Measurements from ENCODE around the gene FAM221B.

DNA sequence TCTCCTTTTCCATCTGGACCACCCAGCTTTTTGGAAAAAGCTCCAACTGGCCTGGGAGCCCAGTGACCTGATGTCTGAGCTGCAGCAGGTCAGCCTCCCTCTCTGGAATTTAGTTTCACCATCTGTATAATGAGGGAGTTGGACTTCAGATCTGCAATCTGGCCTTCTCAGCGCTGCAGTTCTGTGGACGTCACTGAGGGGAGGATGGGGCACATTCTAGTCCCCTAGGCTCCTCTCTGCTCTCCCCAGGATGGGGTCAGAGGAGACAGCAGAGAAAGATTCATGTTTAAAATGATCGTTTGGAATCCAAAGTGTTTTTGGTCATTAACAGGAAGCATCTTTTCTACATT lies 31.4 kb upstream of the FAM221B start:
- TF ChIP-seq, protein P1, sequence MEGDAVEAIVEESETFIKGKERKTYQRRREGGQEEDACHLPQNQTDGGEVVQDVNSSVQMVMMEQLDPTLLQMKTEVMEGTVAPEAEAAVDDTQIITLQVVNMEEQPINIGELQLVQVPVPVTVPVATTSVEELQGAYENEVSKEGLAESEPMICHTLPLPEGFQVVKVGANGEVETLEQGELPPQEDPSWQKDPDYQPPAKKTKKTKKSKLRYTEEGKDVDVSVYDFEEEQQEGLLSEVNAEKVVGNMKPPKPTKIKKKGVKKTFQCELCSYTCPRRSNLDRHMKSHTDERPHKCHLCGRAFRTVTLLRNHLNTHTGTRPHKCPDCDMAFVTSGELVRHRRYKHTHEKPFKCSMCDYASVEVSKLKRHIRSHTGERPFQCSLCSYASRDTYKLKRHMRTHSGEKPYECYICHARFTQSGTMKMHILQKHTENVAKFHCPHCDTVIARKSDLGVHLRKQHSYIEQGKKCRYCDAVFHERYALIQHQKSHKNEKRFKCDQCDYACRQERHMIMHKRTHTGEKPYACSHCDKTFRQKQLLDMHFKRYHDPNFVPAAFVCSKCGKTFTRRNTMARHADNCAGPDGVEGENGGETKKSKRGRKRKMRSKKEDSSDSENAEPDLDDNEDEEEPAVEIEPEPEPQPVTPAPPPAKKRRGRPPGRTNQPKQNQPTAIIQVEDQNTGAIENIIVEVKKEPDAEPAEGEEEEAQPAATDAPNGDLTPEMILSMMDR (IDR thresholded peaks at IDR 0.05; ENCODE audit: poor library complexity, severe bottlenecking): no peak
- TF ChIP-seq EZH2 (IDR thresholded peaks at IDR 0.05; ENCODE audit: borderline replicate concordance, insufficient read depth, low read length, poor library complexity, severe bottlenecking) (no peak), POLR2AphosphoS5 (IDR thresholded peaks at IDR 0.05) (no peak), EP300 (conservative IDR thresholded peaks at IDR 0.05; ENCODE audit: poor library complexity, severe bottlenecking) (no peak), REST (IDR thresholded peaks at IDR 0.05; ENCODE audit: borderline replicate concordance) (no peak), RAD21 (conservative IDR thresholded peaks at IDR 0.05) (no peak), MXI1 (conservative IDR thresholded peaks at IDR 0.05; ENCODE audit: poor library complexity, severe bottlenecking) (no peak)

Data from neural cell (in vitro differentiated cells).